PC-9 (cell line): Measurements from ENCODE around the gene KCTD7.

ENCODE experiments used
- CTCF ChIP-seq: fragments of 200-600 bp; sonication (generic); conservative IDR thresholded peaks from 2 replicates; pipeline ENCODE4 v1.6.1; 2017; ENCODE audit warnings: mixed run types, antibody characterized with exemption, mild to moderate bottlenecking, moderate library complexity
- EZH2 ChIP-seq: fragments of 200-600 bp; sonication (generic); IDR thresholded peaks from 2 replicates; pipeline ENCODE4 v1.8.0; 2017; ENCODE audit warnings: antibody characterized with exemption, low read depth

- no peak for TF ChIP-seq CTCF
- TF ChIP-seq EZH2 = no peak
These were observed 38.5 kb downstream of the KCTD7 start for GRCh38 chr7:66667023-66667728.
